IPS-20b (cell line): ENCODE measurements around the gene ABCC9.

Experiments
- H3K27ac ChIP-seq: one replicate; pipeline ENCODE4 v1.5.1; 2013; ENCODE audit warnings: low read length
- H3K27me3 ChIP-seq: 2 replicates; pipeline ENCODE4 v1.6.1; 2013; ENCODE audit warnings: mild to moderate bottlenecking, low read length, inconsistent platforms; ENCODE audit not compliant: insufficient read depth
- H3K36me3 ChIP-seq: 2 replicates; pipeline ENCODE4 v1.6.1; 2013; ENCODE audit warnings: low read depth, mild to moderate bottlenecking, inconsistent platforms, low read length, moderate library complexity; ENCODE audit not compliant: insufficient read depth
- H3K4me1 ChIP-seq: 2 replicates; pipeline ENCODE4 v1.6.1; 2013; ENCODE audit warnings: mild to moderate bottlenecking, control low read depth, inconsistent platforms, low read length, moderate library complexity; ENCODE audit not compliant: insufficient read depth
- H3K4me3 ChIP-seq: 2 replicates; pipeline ENCODE4 v1.5.1; 2013; ENCODE audit warnings: mild to moderate bottlenecking, low read length, inconsistent platforms
- H3K9ac ChIP-seq: 2 replicates; pipeline ENCODE4 v1.6.1; 2013; ENCODE audit warnings: low read depth, mild to moderate bottlenecking, inconsistent platforms, low read length, moderate library complexity
- H3K9me3 ChIP-seq: 2 replicates; pipeline ENCODE4 v1.6.1; 2013; ENCODE audit warnings: mild to moderate bottlenecking, low read depth, low read length, inconsistent platforms; ENCODE audit not compliant: insufficient read depth

ABCC9 gene

DNA sequence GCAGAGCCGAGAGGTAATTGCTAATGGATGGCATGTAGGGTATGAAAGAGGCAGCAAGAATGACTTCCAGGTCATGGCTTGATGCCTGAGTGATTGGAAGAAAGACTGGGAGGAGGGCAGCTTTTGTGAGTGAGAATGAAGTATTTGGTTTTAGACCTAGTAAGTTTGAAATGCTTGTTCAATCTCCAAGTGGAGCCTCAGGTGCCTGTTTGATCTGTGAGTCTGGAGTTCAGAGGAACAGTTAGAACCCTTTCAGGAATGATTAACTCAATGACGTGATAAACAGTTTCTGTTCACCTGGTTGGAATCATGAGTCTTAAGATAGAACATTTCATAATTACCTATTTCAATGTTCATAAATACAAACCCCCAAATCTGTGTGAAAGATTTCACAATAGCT is 177.2 kb downstream of the ABCC9 start:
- Histone ChIP-seq H3K36me3 (no peaks in the 10 kb centered on the region), H3K27me3 (no peaks in the 10 kb centered on the region), H3K9ac (no peak overlapping the region), H3K4me1 (no peaks in the 10 kb centered on the region), H3K4me3 (no peak overlapping the region), H3K27ac (no peak overlapping the region), H3K9me3 (no peaks in the 10 kb centered on the region)

DNA sequence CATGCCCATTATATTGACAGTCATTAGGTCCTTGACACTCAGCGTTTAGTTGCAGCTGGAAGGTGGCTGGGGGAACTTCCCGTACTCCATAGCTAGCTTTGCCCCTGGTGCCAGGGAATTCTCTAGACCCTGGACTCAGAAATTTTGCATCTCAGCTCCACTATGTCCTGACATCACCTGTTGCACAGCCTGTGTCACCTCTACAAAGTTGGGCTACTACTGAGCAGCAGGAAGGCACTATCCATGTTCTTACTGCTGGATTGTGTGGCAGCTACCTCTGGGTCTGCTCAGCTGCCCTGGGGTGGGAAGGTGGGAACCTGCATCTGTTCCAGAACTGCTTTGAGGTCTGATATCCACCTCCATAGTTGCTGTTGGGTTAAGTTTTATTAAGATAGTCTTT is 177.7 kb downstream of the ABCC9 start:
- Histone ChIP-seq H3K4me1 (no peaks in the 10 kb centered on the region), H3K4me3 (no peak overlapping the region), H3K27me3 (no peaks in the 10 kb centered on the region), H3K9ac (no peak overlapping the region), H3K36me3 (no peaks in the 10 kb centered on the region), H3K27ac (no peak overlapping the region), H3K9me3 (no peaks in the 10 kb centered on the region)

- Histone ChIP-seq H3K4me3 (no peak overlapping the region), H3K4me1 (no peaks in the 10 kb centered on the region), H3K9me3 (no peaks in the 10 kb centered on the region), H3K36me3 (no peaks in the 10 kb centered on the region), H3K9ac (no peak overlapping the region), H3K27ac (no peak overlapping the region), H3K27me3 (no peaks in the 10 kb centered on the region)
Observed at GRCh38 chr12:21759737-21760136, 181.5 kb downstream of the ABCC9 start.

DNA sequence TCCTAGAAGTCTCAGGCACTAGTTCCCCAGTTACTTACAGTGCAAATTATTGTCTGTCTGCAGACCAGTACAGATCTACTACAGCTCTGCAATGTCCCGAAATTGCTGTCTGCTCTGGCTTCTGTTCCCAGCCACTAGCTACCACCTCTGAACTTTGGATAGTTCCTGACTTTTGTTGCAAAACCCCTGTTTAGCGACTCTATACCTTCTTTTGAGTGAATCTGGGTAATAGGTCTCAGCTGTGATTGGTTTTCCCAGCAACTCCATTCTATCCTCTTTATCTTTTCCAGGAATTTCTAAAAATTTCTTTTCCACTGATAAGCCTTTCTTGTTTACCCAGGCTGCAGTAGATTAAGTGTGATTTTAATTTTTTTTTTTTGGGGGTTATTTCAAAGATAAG is 183.5 kb downstream of the ABCC9 start:
- H3K9me3 ChIP-seq = no peaks in the 10 kb centered on the region
- no peaks in the 10 kb centered on the region for H3K36me3 ChIP-seq
- no peak overlapping the region for H3K9ac ChIP-seq
- H3K4me1 ChIP-seq = no peaks in the 10 kb centered on the region
- H3K27me3 ChIP-seq = no peaks in the 10 kb centered on the region
- no peak overlapping the region for H3K27ac ChIP-seq
- H3K4me3 ChIP-seq = no peak overlapping the region

- Histone ChIP-seq H3K27me3 (no peaks in the 10 kb centered on the region), H3K36me3 (no peaks in the 10 kb centered on the region), H3K27ac (no peak overlapping the region), H3K4me1 (no peaks in the 10 kb centered on the region), H3K4me3 (no peak overlapping the region), H3K9ac (no peak overlapping the region), H3K9me3 (no peaks in the 10 kb centered on the region)
Observed at GRCh38 chr12:21756699-21757098, 184.5 kb downstream of the ABCC9 start.

GRCh38 chr12:21751517-21751916 is 189.7 kb downstream of the ABCC9 start:
- Histone ChIP-seq H3K9me3 (no peaks in the 10 kb centered on the region), H3K4me3 (no peak overlapping the region), H3K27ac (no peak overlapping the region), H3K36me3 (no peaks in the 10 kb centered on the region), H3K4me1 (no peaks in the 10 kb centered on the region), H3K27me3 (no peaks in the 10 kb centered on the region), H3K9ac (no peak overlapping the region)
